A673 (cell line): ENCODE results near the gene DYNLT2B. TPM values are rescaled to one million over a fixed set of nuclear protein-coding genes. Genes with fewer than 3 reads are reported as not detected.

Source experiments
- BruUV-seq: library from RNA; stranded (reverse); fragments of 400-500 nt; replicated peaks from 2 replicates; lab custom pipeline; 2021; lab: Mats Ljungman, UMichigan
- CTCF ChIA-PET: fragments of 300-600 bp; sonication (Branson Sonifier 250); formaldehyde crosslinking; loops from one replicate; lab custom pipeline; 2022; ENCODE audit warnings: antibody characterized with exemption; lab: Charles Lee
- POLR2A ChIA-PET: fragments of 300-600 bp; sonication (Branson Sonifier 250); formaldehyde crosslinking; loops from one replicate; lab custom pipeline; 2022; ENCODE audit warnings: antibody characterized with exemption; ENCODE audit not compliant: low non-redundant PET; lab: Charles Lee
- DNase-seq: peaks from one replicate; pipeline ENCODE4 v3.0.0-alpha.2; 2015; ENCODE audit warnings: low spot score
- H3K27ac ChIP-seq: fragments of 200-600 bp; sonication (generic); 2 replicates; pipeline ENCODE4 v1.5.1; 2016; ENCODE audit warnings: mixed run types, low read depth, mild to moderate bottlenecking, mixed read lengths, antibody characterized with exemption, low read length; ENCODE audit not compliant: poor library complexity, severe bottlenecking
- H3K27me3 ChIP-seq: fragments of 200-600 bp; sonication (generic); replicated peaks from 2 replicates; pipeline ENCODE4 v1.6.1; 2017; ENCODE audit warnings: mixed run types, low read depth, mild to moderate bottlenecking, mixed read lengths, antibody characterized with exemption, low read length; ENCODE audit not compliant: insufficient read depth, poor library complexity
- H3K36me3 ChIP-seq: fragments of 200-600 bp; sonication (generic); 2 replicates; pipeline ENCODE4 v1.6.1; 2016; ENCODE audit warnings: mixed run types, mild to moderate bottlenecking, mixed read lengths, antibody characterized with exemption, low read length; ENCODE audit not compliant: insufficient read depth, poor library complexity, severe bottlenecking
- H3K4me1 ChIP-seq: fragments of 200-600 bp; sonication (generic); 2 replicates; pipeline ENCODE4 v1.6.1; 2017; ENCODE audit warnings: mixed run types, mild to moderate bottlenecking, mixed read lengths, antibody characterized with exemption, low read length; ENCODE audit not compliant: insufficient read depth, poor library complexity, severe bottlenecking
- H3K4me3 ChIP-seq: fragments of 200-600 bp; sonication (generic); 2 replicates; pipeline ENCODE4 v1.5.1; 2016; ENCODE audit warnings: low read depth, mixed run types, mild to moderate bottlenecking, mixed read lengths, low read length; ENCODE audit not compliant: poor library complexity, severe bottlenecking
- H3K9me3 ChIP-seq: fragments of 200-600 bp; sonication (generic); 2 replicates; pipeline ENCODE4 v1.6.1; 2016; ENCODE audit warnings: mixed run types, low read depth, mild to moderate bottlenecking, mixed read lengths, antibody characterized with exemption, low read length; ENCODE audit not compliant: poor library complexity, severe bottlenecking
- EZH2 ChIP-seq: fragments of 200-600 bp; sonication (generic); IDR thresholded peaks from 2 replicates; pipeline ENCODE4 v1.6.1; 2017; ENCODE audit warnings: borderline replicate concordance, low read depth, mild to moderate bottlenecking, mixed read lengths, antibody characterized with exemption, low read length; ENCODE audit not compliant: poor library complexity, severe bottlenecking
- intact Hi-C: fragments of 100-400 bp; cut with micrococcal nuclease; formaldehyde crosslinking; loops from one replicate; pipeline ENCODE4 v1.10.0; 2022; ENCODE audit not compliant: unreplicated experiment
- total RNA-seq: library from RNA; stranded (reverse); gene quantifications from 2 replicates; pipeline ENCODE4 v1.2.3, GENCODE V29; 2021
- TF ChIP-seq, protein P1 (sequence below): fragments of 300-800, 200-600 bp; sonication (generic); conservative IDR thresholded peaks from 2 replicates; pipeline ENCODE4 v1.5.1; 2017; ENCODE audit warnings: low read depth, mild to moderate bottlenecking, antibody characterized with exemption, low read length, moderate library complexity, mixed read lengths

DYNLT2B gene
- total RNA-seq, 1 experiment from 2014 or later: 24.6 TPM

DNA sequence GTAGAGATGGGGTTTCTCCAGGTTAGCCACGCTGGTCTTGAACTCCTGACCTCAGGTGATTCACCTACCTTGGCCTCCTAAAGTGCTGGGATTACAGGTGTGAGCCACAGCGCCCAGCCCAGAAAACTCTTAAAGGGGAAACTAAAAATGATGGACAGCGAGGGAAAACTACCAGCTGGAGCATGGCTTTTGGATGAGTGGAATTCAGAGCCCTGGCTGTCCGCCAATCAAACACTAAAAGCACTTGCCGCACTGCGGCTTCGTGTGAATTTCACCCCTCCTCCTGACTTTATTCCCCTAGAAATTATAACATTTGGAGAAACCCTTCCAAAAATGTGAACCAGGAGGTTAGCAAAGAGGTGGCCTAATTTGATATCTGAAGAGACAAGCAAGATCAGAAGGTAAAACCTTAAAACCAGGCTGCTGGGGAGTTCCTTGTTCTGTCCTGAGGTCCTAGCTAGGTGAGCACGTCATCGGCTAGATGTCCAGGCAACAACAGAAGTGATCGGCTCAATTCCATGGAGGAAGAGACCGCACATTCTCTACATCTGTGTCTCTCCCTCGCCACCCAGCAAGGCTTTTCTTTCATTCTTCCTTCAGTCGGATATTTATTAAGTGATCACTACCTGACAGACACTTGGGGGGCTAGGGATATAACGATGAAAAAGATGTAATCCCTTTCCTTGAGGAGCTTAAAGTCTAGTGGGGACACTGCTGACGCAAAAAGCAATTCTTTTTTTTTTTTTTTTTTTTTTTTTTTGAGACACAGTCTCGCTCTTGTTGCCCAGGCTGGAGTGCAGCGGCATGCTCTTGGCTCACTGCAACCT, 18.5 kb upstream of the DYNLT2B start:
- ChIA-PET CTCF (no interaction called here), POLR2A (no interaction called here)
- Histone ChIP-seq H3K27ac (no peak overlapping the region), H3K9me3 (no peaks in the 10 kb centered on the region), H3K4me3 (no peak overlapping the region), H3K4me1 (peaks cover 4% of the 10 kb centered on the region), H3K27me3 (no peaks in the 10 kb centered on the region), H3K36me3 (no peaks in the 10 kb centered on the region)
- no peak for TF ChIP-seq EZH2
- TF ChIP-seq, protein P1, sequence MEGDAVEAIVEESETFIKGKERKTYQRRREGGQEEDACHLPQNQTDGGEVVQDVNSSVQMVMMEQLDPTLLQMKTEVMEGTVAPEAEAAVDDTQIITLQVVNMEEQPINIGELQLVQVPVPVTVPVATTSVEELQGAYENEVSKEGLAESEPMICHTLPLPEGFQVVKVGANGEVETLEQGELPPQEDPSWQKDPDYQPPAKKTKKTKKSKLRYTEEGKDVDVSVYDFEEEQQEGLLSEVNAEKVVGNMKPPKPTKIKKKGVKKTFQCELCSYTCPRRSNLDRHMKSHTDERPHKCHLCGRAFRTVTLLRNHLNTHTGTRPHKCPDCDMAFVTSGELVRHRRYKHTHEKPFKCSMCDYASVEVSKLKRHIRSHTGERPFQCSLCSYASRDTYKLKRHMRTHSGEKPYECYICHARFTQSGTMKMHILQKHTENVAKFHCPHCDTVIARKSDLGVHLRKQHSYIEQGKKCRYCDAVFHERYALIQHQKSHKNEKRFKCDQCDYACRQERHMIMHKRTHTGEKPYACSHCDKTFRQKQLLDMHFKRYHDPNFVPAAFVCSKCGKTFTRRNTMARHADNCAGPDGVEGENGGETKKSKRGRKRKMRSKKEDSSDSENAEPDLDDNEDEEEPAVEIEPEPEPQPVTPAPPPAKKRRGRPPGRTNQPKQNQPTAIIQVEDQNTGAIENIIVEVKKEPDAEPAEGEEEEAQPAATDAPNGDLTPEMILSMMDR: no peak
- BruUV-seq: no TSS peak
- DNase-seq: no peak
- intact Hi-C loops: no loop called here

DNA sequence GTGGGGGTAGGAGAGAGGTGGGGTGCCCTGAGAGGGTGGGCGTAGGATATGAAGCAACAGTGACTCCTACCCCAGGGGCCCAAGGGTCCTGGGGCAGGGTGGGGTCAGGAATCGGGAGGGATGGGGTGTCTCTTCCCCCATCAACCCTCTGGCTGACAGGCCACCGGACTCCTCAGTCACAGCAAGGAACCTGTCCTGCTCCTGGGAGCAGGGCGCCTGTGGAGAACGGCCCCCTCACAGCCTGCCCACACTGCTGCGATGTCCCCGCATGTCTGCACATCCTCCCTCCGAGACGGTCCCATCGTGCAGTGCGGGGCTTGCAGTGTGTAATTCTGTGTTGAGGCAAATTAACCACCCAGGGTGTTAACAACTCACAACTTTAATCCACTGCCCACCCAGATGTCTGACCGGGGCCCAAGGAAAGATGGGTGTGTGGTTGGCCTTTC, 17.5 kb upstream of the DYNLT2B start:
- Histone ChIP-seq H3K4me1 (no peaks in the 10 kb centered on the region), H3K9me3 (no peaks in the 10 kb centered on the region), H3K27me3 (no peaks in the 10 kb centered on the region), H3K36me3 (no peaks in the 10 kb centered on the region), H3K27ac (no peak overlapping the region), H3K4me3 (no peak overlapping the region)
- no TSS peak for BruUV-seq
- CTCF ChIA-PET: no interaction called here
- POLR2A ChIA-PET: no interaction called here
- TF ChIP-seq EZH2: no peak
- TF ChIP-seq, protein P1: no peak
- DNase-seq: no peak
- intact Hi-C loops: no loop called here

DNA sequence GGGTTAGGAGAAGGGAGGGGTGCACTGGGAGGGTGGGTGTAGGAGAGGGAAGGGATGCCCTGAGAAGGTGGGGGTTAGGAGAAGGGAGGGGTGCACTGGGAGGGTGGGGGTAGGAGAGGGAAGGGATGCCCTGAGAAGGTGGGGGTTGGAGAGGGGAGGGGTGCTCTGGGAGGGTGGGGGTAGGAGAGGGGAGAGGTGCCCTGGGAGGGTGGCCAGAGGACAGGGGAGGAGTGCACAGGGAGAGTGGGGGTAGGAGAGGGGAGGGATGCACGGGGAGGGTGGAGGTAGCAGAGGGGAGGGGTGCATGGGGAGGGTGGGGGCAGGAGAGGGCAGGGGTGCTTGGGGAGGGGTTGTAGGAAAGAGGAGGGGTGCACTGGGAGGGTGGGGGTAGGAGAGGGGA, 16.9 kb upstream of the DYNLT2B start:
- Histone ChIP-seq H3K4me1 (no peaks in the 10 kb centered on the region), H3K27me3 (no peaks in the 10 kb centered on the region), H3K36me3 (no peaks in the 10 kb centered on the region), H3K4me3 (no peak overlapping the region), H3K27ac (no peak overlapping the region), H3K9me3 (no peaks in the 10 kb centered on the region)
- no peak for DNase-seq
- POLR2A ChIA-PET: no interaction called here
- CTCF ChIA-PET: no interaction called here
- TF ChIP-seq, protein P1: no peak
- TF ChIP-seq EZH2: no peak
- no TSS peak for BruUV-seq
- intact Hi-C loops: no loop called here
